Neural progenitor cell (in vitro differentiated cells): ENCODE results near the gene TTC21A.

Experiments
- CTCF ChIP-seq: fragments of 200-600 bp; sonication (generic); IDR thresholded peaks from 2 replicates; pipeline ENCODE4 v1.5.1; 2017; ENCODE audit warnings: antibody characterized with exemption, mild to moderate bottlenecking
- EZH2 ChIP-seq: fragments of 200-600 bp; sonication (generic); IDR thresholded peaks from 2 replicates; pipeline ENCODE4 v1.6.1; 2017; ENCODE audit warnings: antibody characterized with exemption, mild to moderate bottlenecking, moderate library complexity

- TF ChIP-seq EZH2 (no peak), CTCF (no peak)
Observed at GRCh38 chr3:39112535-39112934, 5.1 kb downstream of the TTC21A start.
